ENCODE measurements around the gene MXRA7.
"Not testable (repeated sequence)": the region's sequence is repeated elsewhere in the genome, so short reads cannot be mapped to it uniquely, and the experiment has no call there.

MXRA7 gene

GRCh38 chr17:76735006-76735405, 24.2 kb upstream of the MXRA7 start:
- DNase-seq: no peak

- DNase-seq: no peak
Measured at GRCh38 chr17:76734080-76734840, 23.5 kb upstream of the MXRA7 start.

GRCh38 chr17:76733618-76733957, 22.8 kb upstream of the MXRA7 start:
- DNase-seq: no peak

GRCh38 chr17:76732734-76733617, 22.2 kb upstream of the MXRA7 start:
- no peak for DNase-seq

GRCh38 chr17:76731800-76732733, 21.3 kb upstream of the MXRA7 start:
- not testable (repeated sequence) for DNase-seq

- no peak for DNase-seq
Measured at GRCh38 chr17:76727745-76728456, 17.1 kb upstream of the MXRA7 start.

- peak; percentile 65 for DNase-seq
Measured at GRCh38 chr17:76726776-76727718, 16.3 kb upstream of the MXRA7 start, which contains the start of gene METTL23. TSS of gene METTL23 (plus strand) at chr17:76726839. CDS start at chr17:76729711, 2,872 bp downstream.

- DNase-seq: peak; percentile 91
Measured at GRCh38 chr17:76726231-76726775, 15.5 kb upstream of the MXRA7 start, which contains the start of gene JMJD6. TSS of gene JMJD6 (minus strand) at chr17:76726606. CDS start at chr17:76726475, 131 bp downstream.

- DNase-seq: peak; percentile 56
Measured at GRCh38 chr17:76725580-76726230, 14.9 kb upstream of the MXRA7 start.

GRCh38 chr17:76723812-76724211, 13.0 kb upstream of the MXRA7 start:
- no peak for DNase-seq

- DNase-seq: not testable (repeated sequence)
Measured at GRCh38 chr17:76722977-76723376, 12.2 kb upstream of the MXRA7 start.

GRCh38 chr17:76722279-76722678, 11.5 kb upstream of the MXRA7 start:
- DNase-seq: no peak

GRCh38 chr17:76721463-76721862, 10.7 kb upstream of the MXRA7 start:
- no peak for DNase-seq

- no peak for DNase-seq
Measured at GRCh38 chr17:76720941-76721340, 10.2 kb upstream of the MXRA7 start.

- DNase-seq: no peak
Measured at GRCh38 chr17:76720211-76720610, 9.4 kb upstream of the MXRA7 start.

GRCh38 chr17:76718516-76718915, 7.8 kb upstream of the MXRA7 start:
- no peak for DNase-seq

GRCh38 chr17:76716839-76717215, 6.1 kb upstream of the MXRA7 start:
- no peak for DNase-seq

GRCh38 chr17:76716146-76716838, 5.5 kb upstream of the MXRA7 start:
- DNase-seq: no peak

GRCh38 chr17:76715496-76715830, 4.7 kb upstream of the MXRA7 start:
- DNase-seq: no peak

Measured in activated CD4-positive, alpha-beta T cell treated with anti-CD3 and anti-CD28 coated beads for 1 hour (primary cell).